Skin of body (tissue), 2 donors: ENCODE measurements around the gene GNG13. TPM values are rescaled to one million over a fixed set of nuclear protein-coding genes. Genes with fewer than 3 reads are reported as not detected.
"Not testable (repeated sequence)": the region's sequence is repeated elsewhere in the genome, so short reads cannot be mapped to it uniquely, and the experiment has no call there.

Source experiments
- DNase-seq: peaks from one replicate; lab custom pipeline; 2025; lab: John Stamatoyannopoulos, UW
- total RNA-seq: library from RNA; depleted of rRNA; stranded (reverse); fragments of >200 nt; gene quantifications from one replicate; pipeline ENCODE4 v1.2.3, GENCODE V29; 2014

GNG13 gene
- total RNA-seq, 1 donor from 2014 or later: not detected

GRCh38 chr16:832652-833336, 32.3 kb upstream of the GNG13 start:
- DNase-seq: no peak

GRCh38 chr16:831571-832413, 31.3 kb upstream of the GNG13 start:
- no peak for DNase-seq

- DNase-seq: no peak
These were observed 30.5 kb upstream of the GNG13 start for GRCh38 chr16:830871-831570.

GRCh38 chr16:830107-830870, 29.8 kb upstream of the GNG13 start:
- no peak for DNase-seq

- DNase-seq: no peak
These were observed 28.4 kb upstream of the GNG13 start for GRCh38 chr16:828891-829290.

- DNase-seq: no peak
These were observed 27.0 kb upstream of the GNG13 start for GRCh38 chr16:827513-827912.

GRCh38 chr16:825341-826061, 25.0 kb upstream of the GNG13 start:
- DNase-seq: no peak

GRCh38 chr16:824601-825000, 24.1 kb upstream of the GNG13 start:
- no peak for DNase-seq

GRCh38 chr16:824194-824593, 23.7 kb upstream of the GNG13 start:
- no peak for DNase-seq

GRCh38 chr16:822909-823297, 22.4 kb upstream of the GNG13 start:
- no peak for DNase-seq

- DNase-seq: no peak
These were observed 21.8 kb upstream of the GNG13 start for GRCh38 chr16:822174-822908.

GRCh38 chr16:821751-822150, 21.2 kb upstream of the GNG13 start:
- no peak for DNase-seq

GRCh38 chr16:820748-821147, 20.2 kb upstream of the GNG13 start:
- DNase-seq: no peak

GRCh38 chr16:820044-820408, 19.5 kb upstream of the GNG13 start:
- DNase-seq: not testable (repeated sequence)

- DNase-seq: no peak
These were observed 19.0 kb upstream of the GNG13 start for GRCh38 chr16:819336-820043.

- DNase-seq: no peak
These were observed 18.1 kb upstream of the GNG13 start for GRCh38 chr16:818592-818991.

GRCh38 chr16:818132-818531, 17.6 kb upstream of the GNG13 start:
- no peak for DNase-seq

- DNase-seq: no peak
These were observed 16.7 kb upstream of the GNG13 start for GRCh38 chr16:817001-817906.

- DNase-seq: no peak
These were observed 15.3 kb upstream of the GNG13 start for GRCh38 chr16:815861-816260.
